ENCODE measurements around the gene HDHD5. TPM values are rescaled to one million over a fixed set of nuclear protein-coding genes. Genes with fewer than 3 reads are reported as not detected.
"Not testable (repeated sequence)": the region's sequence is repeated elsewhere in the genome, so short reads cannot be mapped to it uniquely, and the experiment has no call there.

HDHD5 gene
- total RNA-seq, 1 donor from 2014 or later = 63.8 TPM

GRCh38 chr22:17159504-17159951, 451 bp upstream of the HDHD5 start:
- intact Hi-C loops (cut with micrococcal nuclease) = no loop called here
- DNase-seq = peak; percentile 61
- peak; percentile 32 for ATAC-seq

GRCh38 chr22:17158176-17158567, 905 bp downstream of the HDHD5 start:
- intact Hi-C loops (cut with micrococcal nuclease) = no loop called here
- ATAC-seq (no peak), DNase-seq (no peak)

- DNase-seq (no peak), ATAC-seq (no peak)
- intact Hi-C loops (cut with micrococcal nuclease) = no loop called here
These were observed 1.4 kb downstream of the HDHD5 start for GRCh38 chr22:17157714-17158113.

GRCh38 chr22:17155941-17156340, 3.1 kb downstream of the HDHD5 start:
- intact Hi-C loops (cut with micrococcal nuclease) = no loop called here
- no peak for DNase-seq
- no peak for ATAC-seq

GRCh38 chr22:17152971-17153370, 6.1 kb downstream of the HDHD5 start:
- intact Hi-C loops (cut with micrococcal nuclease) = no loop called here
- DNase-seq = no peak
- ATAC-seq = no peak

- DNase-seq (no peak), ATAC-seq (peak; percentile 46)
- intact Hi-C loops (cut with micrococcal nuclease) = no loop called here
These were observed 6.7 kb downstream of the HDHD5 start for GRCh38 chr22:17152340-17152739.

- DNase-seq (no peak), ATAC-seq (no peak)
- intact Hi-C loops (cut with micrococcal nuclease) = no loop called here
These were observed 9.8 kb downstream of the HDHD5 start for GRCh38 chr22:17149076-17149815.

- ATAC-seq; intact Hi-C loops (cut with micrococcal nuclease); DNase-seq: not testable (repeated sequence)
These were observed 11.6 kb downstream of the HDHD5 start for GRCh38 chr22:17147458-17147857.

GRCh38 chr22:17145021-17145680, 13.9 kb downstream of the HDHD5 start:
- no peak for ATAC-seq
- intact Hi-C loops (cut with micrococcal nuclease) = no loop called here
- DNase-seq = no peak

- DNase-seq (no peak), ATAC-seq (no peak)
- intact Hi-C loops (cut with micrococcal nuclease) = no loop called here
These were observed 15.3 kb downstream of the HDHD5 start for GRCh38 chr22:17143826-17144225.

GRCh38 chr22:17143101-17143500, 16.0 kb downstream of the HDHD5 start:
- no peak for ATAC-seq
- intact Hi-C loops (cut with micrococcal nuclease) = no loop called here
- no peak for DNase-seq

- DNase-seq (no peak), ATAC-seq (peak; percentile 35)
- intact Hi-C loops (cut with micrococcal nuclease) = no loop called here
These were observed 18.0 kb downstream of the HDHD5 start for GRCh38 chr22:17140826-17141766.

- ATAC-seq (peak; percentile 92), DNase-seq (no peak)
- intact Hi-C loops (cut with micrococcal nuclease) = no loop called here
These were observed 19.1 kb downstream of the HDHD5 start for GRCh38 chr22:17140022-17140421.

GRCh38 chr22:17138513-17138912, 20.6 kb downstream of the HDHD5 start:
- intact Hi-C loops (cut with micrococcal nuclease) = no loop called here
- DNase-seq (no peak), ATAC-seq (no peak)

GRCh38 chr22:17137861-17138425, 21.1 kb downstream of the HDHD5 start:
- ATAC-seq (no peak), DNase-seq (no peak)
- intact Hi-C loops (cut with micrococcal nuclease) = no loop called here

GRCh38 chr22:17137170-17137569, 21.9 kb downstream of the HDHD5 start:
- intact Hi-C loops (cut with micrococcal nuclease) = no loop called here
- DNase-seq (no peak), ATAC-seq (no peak)

GRCh38 chr22:17135153-17135760, 23.8 kb downstream of the HDHD5 start:
- intact Hi-C loops (cut with micrococcal nuclease) = no loop called here
- ATAC-seq = no peak
- DNase-seq = no peak

- no peak for DNase-seq
These were observed 25.9 kb downstream of the HDHD5 start for GRCh38 chr22:17133137-17133536.

GRCh38 chr22:17132112-17132511, 27.0 kb downstream of the HDHD5 start:
- DNase-seq (no peak), ATAC-seq (peak; percentile 96)
- intact Hi-C loops (cut with micrococcal nuclease) = no loop called here

More at GRCh38 chr22:17133137-17133536, 25.9 kb downstream of the HDHD5 start:
- ATAC-seq = no peak
- intact Hi-C loops (cut with micrococcal nuclease) = no loop called here

Measured in left ventricle myocardium superior (tissue), 1 donor.